Fibroblast of pulmonary artery (primary cell): Measurements from ENCODE around the gene SCN1A.
"Not testable (repeated sequence)": the region's sequence is repeated elsewhere in the genome, so short reads cannot be mapped to it uniquely, and the experiment has no call there.

Experiments used
- DNase-seq: peaks from one replicate; pipeline ENCODE4 v3.0.0-alpha.2; 2010; ENCODE audit warnings: low read depth
- H3K4me3 ChIP-seq: replicated peaks from 2 replicates; pipeline ENCODE4 v1.5.1; 2011; ENCODE audit warnings: low read depth, mild to moderate bottlenecking, control low read depth, low read length, moderate library complexity
- CTCF ChIP-seq: IDR thresholded peaks from 2 replicates; pipeline ENCODE4 v1.5.1; 2011; ENCODE audit warnings: mild to moderate bottlenecking, control low read depth, low read length, inconsistent platforms; ENCODE audit errors: missing control alignments

Gene SCN1A

GRCh38 chr2:166148500-166149400 lies 20.9 kb upstream of the SCN1A start:
- no peak for DNase-seq
- H3K4me3 ChIP-seq: no peak overlapping the region
- TF ChIP-seq CTCF: no peak

GRCh38 chr2:166147883-166148282 lies 20.1 kb upstream of the SCN1A start:
- TF ChIP-seq CTCF: no peak
- peak; percentile 12 for DNase-seq
- no peak overlapping the region for H3K4me3 ChIP-seq

DNA sequence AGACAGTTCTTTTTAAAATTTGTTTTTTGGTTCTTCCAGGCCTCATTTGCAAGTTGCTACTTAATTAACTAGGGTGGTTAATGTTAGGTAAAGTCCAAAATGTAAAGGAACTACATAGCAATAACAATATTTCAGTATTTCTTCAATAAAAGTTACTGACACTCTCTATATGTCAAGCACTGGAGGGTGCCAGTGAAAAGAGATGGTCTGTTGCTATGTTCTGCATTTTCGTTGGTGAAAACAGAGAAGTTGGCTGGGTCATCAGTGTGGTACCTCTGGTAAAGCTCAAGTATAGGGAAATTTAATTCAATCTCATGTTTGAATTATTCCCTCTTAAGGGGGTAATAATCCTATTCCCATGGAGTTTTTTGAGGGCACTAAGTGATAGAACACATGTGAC lies 16.3 kb upstream of the SCN1A start:
- no peak for DNase-seq
- no peak for TF ChIP-seq CTCF
- H3K4me3 ChIP-seq: no peak overlapping the region

- no peak for DNase-seq
- no peak overlapping the region for H3K4me3 ChIP-seq
- TF ChIP-seq CTCF: no peak
These were observed 13.1 kb upstream of the SCN1A start for GRCh38 chr2:166140932-166141331.

DNA sequence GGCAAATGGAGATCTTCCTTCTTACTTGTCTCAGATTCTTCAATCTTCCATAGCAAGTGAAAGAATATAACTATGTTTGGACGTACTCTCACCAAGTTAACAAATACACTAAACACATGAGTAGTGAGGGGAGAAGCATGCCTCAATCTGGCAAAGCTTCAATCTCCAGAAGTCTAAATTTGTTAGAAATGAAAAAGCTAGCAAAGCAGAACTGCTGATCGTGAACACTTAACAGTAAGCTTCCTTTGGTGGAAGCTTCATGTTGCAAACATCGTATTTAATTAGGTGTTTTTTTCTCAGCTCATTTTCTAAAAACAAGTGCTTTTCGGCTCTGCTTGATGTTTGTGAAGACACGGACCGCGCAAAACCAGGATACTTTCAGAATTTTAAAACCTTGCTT lies 12.7 kb upstream of the SCN1A start:
- TF ChIP-seq CTCF: no peak
- no peak overlapping the region for H3K4me3 ChIP-seq
- DNase-seq: no peak

DNA sequence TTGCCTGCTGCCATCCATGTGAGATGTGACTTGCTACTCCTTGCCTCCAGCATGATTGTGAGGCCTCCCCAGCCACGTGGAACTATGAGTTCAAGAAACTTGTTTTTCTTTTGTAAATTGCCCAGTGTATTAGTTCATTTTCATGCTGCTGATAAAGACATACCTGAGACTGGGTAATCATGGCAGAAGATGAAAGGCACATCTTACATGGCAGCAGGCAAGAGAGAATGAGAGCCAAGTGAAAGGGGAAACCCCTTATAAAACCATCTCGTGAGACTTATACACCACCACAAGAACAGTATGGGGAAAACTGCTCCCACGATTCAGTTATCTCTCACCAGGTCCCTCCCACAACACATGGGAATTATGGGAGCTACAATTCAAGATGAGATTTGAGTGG lies 11.7 kb upstream of the SCN1A start:
- not testable (repeated sequence) for H3K4me3 ChIP-seq, DNase-seq

DNA sequence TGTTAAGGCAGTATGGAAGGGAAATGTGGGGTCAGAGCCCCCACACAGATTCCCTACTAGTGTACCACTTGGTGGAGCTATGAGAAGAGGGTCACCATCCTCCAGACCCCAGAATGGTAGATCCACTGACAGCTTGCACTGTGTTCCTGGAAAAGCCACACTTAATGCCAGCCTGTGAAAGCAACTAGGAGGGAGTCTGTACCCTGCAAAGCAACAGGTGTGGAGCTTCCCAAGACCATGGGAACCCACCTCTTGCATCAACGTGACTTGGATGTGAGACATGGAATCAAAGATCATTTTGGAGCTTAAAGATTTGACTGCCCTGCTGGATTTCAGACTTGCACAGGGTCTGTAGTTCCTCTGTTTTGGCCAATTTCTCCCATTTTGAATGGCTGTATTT lies 10.8 kb upstream of the SCN1A start:
- no peak for DNase-seq
- H3K4me3 ChIP-seq: no peak overlapping the region
- TF ChIP-seq CTCF: no peak
